H1 (cell line): Measurements from ENCODE around the gene CCDC83. TPM values are rescaled to one million over a fixed set of nuclear protein-coding genes. Genes with fewer than 3 reads are reported as not detected.

Experiments
- BACH1 ChIP-seq: IDR thresholded peaks from 2 replicates; pipeline ENCODE4 v1.6.1; 2012; ENCODE audit warnings: low read length, improper control_type of control experiment
- CHD2 ChIP-seq: IDR thresholded peaks from 2 replicates; pipeline ENCODE4 v1.6.1; 2012; ENCODE audit warnings: low read length, improper control_type of control experiment
- FOSL1 ChIP-seq: IDR thresholded peaks from 2 replicates; pipeline ENCODE4 v1.6.1; 2011; ENCODE audit warnings: mild to moderate bottlenecking, low read depth, low read length, moderate library complexity; ENCODE audit not compliant: insufficient read depth
- SAP30 ChIP-seq: fragments of 300-600 bp; sonication (generic); IDR thresholded peaks from 2 replicates; pipeline ENCODE4 v1.7.1; 2012; ENCODE audit warnings: low read length, moderate library complexity, mild to moderate bottlenecking, inconsistent platforms; ENCODE audit not compliant: insufficient read depth, insufficient replicate concordance
- ZNF274 ChIP-seq: IDR thresholded peaks from 2 replicates; pipeline ENCODE4 v1.7.0; 2012; ENCODE audit warnings: low read length, borderline replicate concordance; ENCODE audit errors: extremely low read depth
- polyA plus RNA-seq, 7 experiments: library from polyadenylated mRNA; depleted of rRNA in 3 of 7; stranded (reverse) in 5 of 7; unstranded in 2 of 7; fragments of >200 nt in 5 of 7; fragments of 200-250 nt in 2 of 7; gene quantifications; 1 replicate in 5 of 7; 2 replicates in 1 of 7; 4 replicates in 1 of 7; pipeline versions ENCODE4 v1.2.1 to v1.2.3, GENCODE V29; 2011 to 2013; ENCODE audit warnings: missing spikeins in 2 of 7, mixed read lengths in 2 of 7
- total RNA-seq: library from RNA; stranded (reverse); fragmentation: NEBNext Ultra II Directional; extraction: Animal tissue kit (Norgen Biotek cat#: 25700); gene quantifications from 2 replicates; pipeline ENCODE4 v1.2.1, GENCODE V29; 2021
- TF ChIP-seq, protein P1 (sequence below): IDR thresholded peaks from 2 replicates; pipeline ENCODE4 v1.6.1; 2012; ENCODE audit warnings: inconsistent platforms

The CCDC83 gene
- total and polyA plus RNA-seq, 2 of the 8 experiments (the other 6 are each of a cell fraction or from before 2014, with no cell fraction given), result not detected

DNA sequence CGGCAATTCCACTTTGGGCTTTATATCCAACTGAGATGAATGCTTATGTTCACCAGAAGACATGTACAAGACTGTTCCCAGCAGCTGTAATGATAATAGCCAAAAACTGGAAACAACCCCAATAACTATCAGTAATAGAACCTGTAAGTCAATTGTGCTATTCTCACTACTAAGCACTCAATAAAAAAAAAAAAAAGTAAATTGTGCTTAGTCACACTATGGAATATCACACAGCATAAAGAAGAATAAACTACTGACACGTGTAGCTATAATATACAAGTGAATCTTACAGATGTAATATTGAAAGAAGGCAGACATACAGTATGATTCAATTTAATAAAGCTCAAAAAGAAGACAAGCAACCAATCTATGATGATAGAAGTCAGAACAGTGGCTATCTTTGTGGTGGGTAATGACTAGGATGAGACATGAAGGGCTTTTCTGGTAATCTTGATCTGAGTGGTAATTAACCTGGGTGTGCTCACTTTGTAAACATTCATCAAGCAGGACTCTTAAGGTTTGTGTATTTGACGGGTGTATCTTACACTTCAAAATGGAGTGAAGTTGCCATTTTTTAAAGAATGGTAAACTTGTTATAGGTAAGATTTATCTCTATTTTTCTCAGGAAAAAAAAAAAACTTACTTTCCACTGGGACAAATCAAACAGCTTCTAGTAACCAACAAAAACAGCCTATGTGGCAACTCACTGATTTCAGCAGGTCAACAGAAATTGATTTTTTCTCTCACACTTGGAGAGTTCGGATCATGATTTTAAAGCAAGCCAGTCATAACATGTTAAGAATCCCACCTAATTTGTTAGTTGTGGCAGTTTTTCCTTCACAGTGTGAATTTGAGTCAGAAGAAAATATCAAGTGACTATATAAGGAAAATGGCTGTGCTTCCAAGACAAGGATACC lies 84.2 kb downstream of the CCDC83 start (continued):
- TF ChIP-seq ZNF274 (no peak), SAP30 (no peak), BACH1 (no peak), CHD2 (no peak), FOSL1 (no peak)
- TF ChIP-seq, protein P1, sequence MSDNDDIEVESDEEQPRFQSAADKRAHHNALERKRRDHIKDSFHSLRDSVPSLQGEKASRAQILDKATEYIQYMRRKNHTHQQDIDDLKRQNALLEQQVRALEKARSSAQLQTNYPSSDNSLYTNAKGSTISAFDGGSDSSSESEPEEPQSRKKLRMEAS, result no peak
